ENCODE measurements around the gene TACC3.
A peak's percentile ranks its signal among the peaks of the same experiment; 100 is the strongest.

The TACC3 gene

DNA sequence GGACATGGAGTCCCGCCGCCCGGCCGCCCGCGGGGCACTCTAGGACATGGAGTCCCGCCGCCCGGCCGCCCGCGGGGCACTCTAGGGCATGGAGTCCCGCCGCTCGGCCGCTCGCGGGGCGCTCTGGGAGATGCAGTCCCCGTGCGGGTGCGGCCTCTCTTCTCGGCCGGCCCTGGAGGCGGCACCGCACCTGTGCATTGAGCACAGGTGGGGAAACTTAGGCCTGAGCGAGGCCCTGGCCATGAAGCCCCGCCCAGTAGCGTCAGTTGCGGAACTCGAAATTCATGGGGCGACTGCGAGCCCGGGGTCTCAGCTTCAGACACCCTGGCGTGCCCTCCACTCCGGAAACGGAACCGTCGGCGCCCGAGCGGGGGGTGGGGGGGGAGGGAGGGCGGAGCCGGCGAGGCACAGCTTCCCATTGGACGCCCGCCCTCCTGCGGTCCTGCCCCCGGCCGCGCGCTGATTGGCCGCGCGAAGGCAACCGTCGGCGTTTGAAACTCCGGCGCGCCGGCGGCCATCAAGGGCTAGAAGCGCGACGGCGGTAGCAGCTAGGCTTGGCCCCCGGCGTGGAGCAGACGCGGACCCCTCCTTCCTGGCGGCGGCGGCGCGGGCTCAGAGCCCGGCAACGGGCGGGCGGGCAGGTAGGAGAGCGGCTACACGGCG is at the start of gene TACC3, which contains the start of gene TMEM129:
Gene TACC3 (plus strand): TSS at position 519 of the 663 bp plus-strand sequence. CDS start 1,901 bp downstream, outside the sequence.
Gene TMEM129 (minus strand): TSS at position 321 of the 663 bp plus-strand sequence. CDS start 486 bp downstream, outside the sequence.
- DNase-seq = peak; percentile 87 to 98 (median 95)
- intact Hi-C loops (cut with DNase I) = loop anchor here (10.0 kb wide), 1 partner anchor 366 kb away; no protein-coding TSS in a partner anchor

- intact Hi-C loops (cut with DNase I) = no loop called here
- DNase-seq = no peak
Observed at GRCh38 chr4:1673671-1674070, 47.6 kb upstream of the TACC3 start.

DNA sequence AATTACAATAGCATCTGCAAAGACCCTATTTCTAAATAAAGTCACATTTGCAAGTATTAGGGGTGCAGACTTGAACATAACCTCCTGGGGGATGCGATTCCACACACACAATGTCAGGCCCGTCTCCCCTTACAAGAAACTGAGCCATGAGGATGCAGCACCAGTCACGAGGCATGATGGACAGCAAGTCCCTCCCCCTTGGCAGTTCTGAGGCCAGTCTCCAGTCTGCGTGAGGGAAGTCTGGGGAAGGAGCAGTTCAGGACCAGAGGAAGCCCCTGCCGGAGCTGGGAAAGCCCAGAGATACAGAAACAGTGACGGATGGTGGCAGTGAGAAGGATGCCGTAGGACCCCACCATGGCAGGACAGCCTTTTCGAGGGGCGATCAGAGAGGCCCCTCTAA is 46.6 kb upstream of the TACC3 start:
- intact Hi-C loops (cut with DNase I) = no loop called here
- DNase-seq = peak in 21 of 42 donors; percentile 28 to 74 (median 44)

- no peak for DNase-seq
- intact Hi-C loops (cut with DNase I) = no loop called here
Observed at GRCh38 chr4:1675136-1675801, 46.1 kb upstream of the TACC3 start.

DNA sequence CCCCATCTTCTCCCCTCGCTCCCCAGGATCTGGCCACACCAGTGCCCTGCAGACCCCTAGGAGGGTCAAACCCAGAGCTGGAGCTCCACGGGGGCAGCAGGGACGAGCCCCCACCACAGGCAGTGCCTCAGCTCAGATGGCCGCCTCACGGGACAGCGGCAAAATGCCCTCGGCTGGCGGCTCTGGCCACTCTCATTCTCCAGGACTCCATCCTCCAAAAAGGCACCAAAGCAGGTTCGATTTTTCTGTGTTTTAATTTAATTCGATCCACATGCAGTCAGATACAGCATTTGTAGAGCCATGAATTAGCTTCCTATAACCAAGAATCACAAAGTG is 45.6 kb upstream of the TACC3 start:
- DNase-seq = no peak
- intact Hi-C loops (cut with DNase I) = no loop called here

DNA sequence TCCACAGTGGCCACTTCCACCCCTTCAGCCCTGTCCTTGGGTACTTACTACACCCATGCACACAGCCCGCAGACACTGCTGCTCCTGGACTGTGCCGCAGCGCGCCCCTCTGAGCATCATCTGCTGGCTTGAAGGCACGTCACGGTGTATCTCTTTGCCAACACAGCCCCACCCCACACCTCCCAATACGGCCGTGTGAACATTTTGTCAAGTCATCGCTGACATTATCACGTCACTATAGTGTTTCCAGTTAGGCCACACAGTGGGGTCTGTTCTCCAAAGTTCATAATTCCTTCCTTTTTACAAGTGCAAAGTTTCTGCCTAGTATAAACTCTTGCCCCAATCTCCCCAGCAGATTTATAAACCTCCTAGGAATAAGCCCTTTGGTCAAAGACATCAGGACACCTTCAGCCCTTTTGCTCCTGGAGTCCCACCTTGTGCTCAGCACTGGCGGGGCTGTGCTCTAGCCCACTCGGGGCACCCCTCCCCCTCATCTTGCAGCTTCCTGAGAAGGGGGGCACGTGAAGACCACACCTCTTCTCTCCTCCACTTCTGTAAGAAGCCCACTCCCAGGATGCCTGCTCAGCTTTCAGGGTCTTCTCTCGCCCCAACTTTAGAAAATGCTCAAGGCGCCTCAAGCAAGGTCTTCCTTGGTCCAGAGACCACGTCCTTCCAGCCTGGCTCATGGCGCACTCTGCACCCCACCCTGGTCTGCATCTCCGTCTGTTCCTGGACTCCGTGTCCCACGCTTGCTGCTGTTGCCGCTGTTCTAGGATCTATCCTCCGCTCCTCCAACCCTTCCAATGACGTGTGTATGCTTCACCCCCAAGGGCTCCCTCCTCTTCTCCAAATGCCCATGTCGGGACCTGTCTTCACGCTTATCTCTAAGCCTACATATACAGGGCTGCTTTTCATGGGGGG is 44.5 kb upstream of the TACC3 start:
- no peak for DNase-seq
- intact Hi-C loops (cut with DNase I) = no loop called here

DNA sequence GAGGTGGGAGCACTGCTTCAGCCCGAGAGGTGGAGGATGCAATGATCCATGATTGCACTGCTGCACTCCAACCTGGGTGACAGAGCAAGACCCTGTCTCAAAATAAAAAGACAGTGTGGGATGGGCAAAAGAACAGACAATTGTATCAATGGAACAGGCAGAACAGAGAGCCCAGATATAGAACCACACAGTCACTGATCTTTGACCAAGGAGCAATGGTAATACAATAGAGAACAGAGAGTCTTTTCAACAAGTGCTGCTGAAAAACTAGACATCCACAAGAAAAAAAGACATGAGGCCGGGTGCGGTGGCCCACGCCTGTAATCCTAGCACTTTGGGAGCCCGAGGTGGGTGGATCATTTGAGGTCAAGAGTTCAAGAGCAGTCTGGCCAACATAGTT is 43.1 kb upstream of the TACC3 start:
- intact Hi-C loops (cut with DNase I) = no loop called here
- DNase-seq = no peak

- intact Hi-C loops (cut with DNase I) = no loop called here
- DNase-seq = no peak
Observed at GRCh38 chr4:1682860-1683259, 38.5 kb upstream of the TACC3 start.

- peak in 10 of 42 donors; percentile 14 to 48 (median 27) for DNase-seq
- intact Hi-C loops (cut with DNase I) = no loop called here
Observed at GRCh38 chr4:1683261-1683735, 38.0 kb upstream of the TACC3 start.

DNA sequence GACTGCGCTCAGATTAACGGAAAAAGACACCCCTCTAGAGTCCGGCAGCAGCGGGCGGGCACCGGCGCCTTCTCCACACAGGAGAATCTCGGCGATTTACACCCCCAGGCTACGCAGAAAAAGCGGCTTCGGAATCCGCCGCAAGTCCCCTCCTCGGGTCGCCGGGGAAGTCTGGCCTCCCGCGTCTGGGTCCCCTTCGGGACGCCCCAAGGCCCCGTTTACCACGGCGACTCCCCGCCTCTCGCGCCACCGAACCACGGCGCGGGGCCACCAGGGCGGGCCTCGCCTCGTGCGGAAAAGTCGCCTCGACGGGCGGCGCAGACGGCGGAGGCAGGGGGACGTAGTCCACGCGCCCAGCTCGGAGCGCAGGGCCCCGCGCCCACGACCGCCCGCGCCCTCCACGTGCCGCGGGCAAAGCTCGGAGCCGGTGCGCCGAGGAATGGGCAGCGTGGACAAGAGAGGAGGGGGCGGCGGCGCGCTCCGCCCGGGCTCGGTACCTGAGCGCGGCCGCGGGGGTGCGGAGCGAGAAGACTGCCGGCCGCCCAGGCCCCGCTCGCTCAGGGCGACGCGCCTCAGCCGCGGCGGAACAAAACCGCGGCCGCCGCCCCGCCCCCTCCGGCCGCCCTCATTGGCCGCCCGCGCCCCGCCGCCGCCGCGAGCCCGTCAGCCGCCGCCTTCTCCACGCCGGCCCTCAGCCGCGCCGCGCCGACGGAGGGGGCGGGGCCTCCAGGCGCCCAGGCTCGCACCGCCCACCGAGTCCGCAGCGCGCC is 37.4 kb upstream of the TACC3 start, which contains the start of gene FAM53A:
Gene FAM53A (minus strand): TSS at position 578 of the 770 bp plus-strand sequence. CDS start 15,572 bp downstream, outside the sequence.
- intact Hi-C loops (cut with DNase I) = no loop called here
- peak in 33 of 42 donors; percentile 10 to 95 (median 87) for DNase-seq

- intact Hi-C loops (cut with DNase I) = no loop called here
- peak in 18 of 42 donors; percentile 52 to 92 (median 86) for DNase-seq
Observed at GRCh38 chr4:1684506-1685234, 36.7 kb upstream of the TACC3 start.

- no peak for DNase-seq
- intact Hi-C loops (cut with DNase I) = no loop called here
Observed at GRCh38 chr4:1685235-1686150, 35.8 kb upstream of the TACC3 start.

GRCh38 chr4:1686440-1687036 is 34.8 kb upstream of the TACC3 start:
- intact Hi-C loops (cut with DNase I) = no loop called here

GRCh38 chr4:1690698-1691097 is 30.6 kb upstream of the TACC3 start:
- DNase-seq = no peak
- intact Hi-C loops (cut with DNase I) = loop anchor here (5.0 kb wide), 1 partner anchor 37 kb away; no protein-coding TSS in a partner anchor

More at GRCh38 chr4:1686440-1687036, 34.8 kb upstream of the TACC3 start:
- no peak for DNase-seq

DNA sequence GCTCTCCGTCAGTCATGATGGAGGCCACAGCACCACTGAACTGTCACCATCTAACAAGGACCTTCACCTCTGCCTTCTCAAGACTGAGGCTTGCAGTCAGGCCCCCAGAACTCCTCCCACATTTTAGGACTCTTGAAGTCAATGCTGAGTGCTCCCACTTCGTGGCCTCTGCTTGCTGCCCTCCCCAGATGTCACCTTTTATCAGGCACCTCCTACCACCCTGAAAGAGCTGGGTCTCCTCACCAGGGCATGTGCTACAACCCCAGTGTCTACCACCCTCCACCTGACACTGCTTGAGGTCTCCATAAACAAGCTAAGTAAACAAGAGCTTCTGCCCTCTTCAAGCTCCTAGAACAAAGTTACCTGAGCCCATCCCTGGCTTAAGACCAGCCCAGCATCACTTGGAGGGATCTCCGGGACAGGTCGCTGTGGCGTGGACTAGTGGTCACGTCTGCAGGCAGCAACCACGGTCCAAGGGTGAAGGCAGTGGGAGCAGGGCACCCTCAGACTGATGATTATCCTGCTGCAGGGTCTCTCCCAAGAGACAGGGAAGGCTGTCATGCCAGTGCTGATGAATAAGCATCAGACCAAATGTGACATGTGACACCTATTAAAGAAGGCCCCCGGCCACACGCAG is 29.5 kb upstream of the TACC3 start:
- intact Hi-C loops (cut with DNase I) = loop anchor here (5.0 kb wide), 1 partner anchor 35 kb away; no protein-coding TSS in a partner anchor
- DNase-seq = no peak
